ENCODE measurements around the gene PSMD1.

Gene PSMD1

GRCh38 chr2:231046916-231047273, 9.8 kb upstream of the PSMD1 start:
- Mint-ChIP-seq H3K4me3 (no peak overlapping the region), H3K27ac (no peak overlapping the region), H3K4me1 (no peaks in the 10 kb centered on the region), H3K9me3 (no peaks in the 10 kb centered on the region), H3K27me3 (peaks cover 11% of the 10 kb centered on the region)
- ATAC-seq, result no peak
- DNase-seq, result no peak

GRCh38 chr2:231047274-231047922, 9.3 kb upstream of the PSMD1 start:
- H3K9me3 Mint-ChIP-seq, result no peaks in the 10 kb centered on the region
- H3K27me3 Mint-ChIP-seq, result peaks cover 12% of the 10 kb centered on the region
- DNase-seq, result no peak
- no peak overlapping the region for H3K27ac Mint-ChIP-seq
- peaks cover 5% of the 10 kb centered on the region for H3K4me1 Mint-ChIP-seq
- H3K4me3 Mint-ChIP-seq, result no peak overlapping the region
- ATAC-seq, result no peak

GRCh38 chr2:231047923-231048915, 8.4 kb upstream of the PSMD1 start:
- Mint-ChIP-seq H3K4me1 (peaks cover 13% of the 10 kb centered on the region), H3K27me3 (peaks cover 18% of the 10 kb centered on the region), H3K9me3 (no peaks in the 10 kb centered on the region), H3K27ac (no peak overlapping the region), H3K4me3 (no peak overlapping the region)
- no peak for DNase-seq
- ATAC-seq, result no peak

GRCh38 chr2:231049286-231050017, 7.2 kb upstream of the PSMD1 start:
- H3K4me3 Mint-ChIP-seq, result no peak overlapping the region
- H3K27me3 Mint-ChIP-seq, result peaks cover 30% of the 10 kb centered on the region
- no peak overlapping the region for H3K27ac Mint-ChIP-seq
- DNase-seq, result no peak
- H3K4me1 Mint-ChIP-seq, result peaks cover 24% of the 10 kb centered on the region
- H3K9me3 Mint-ChIP-seq, result no peaks in the 10 kb centered on the region
- ATAC-seq, result no peak

GRCh38 chr2:231050018-231050901, 6.4 kb upstream of the PSMD1 start:
- Mint-ChIP-seq H3K27me3 (peaks cover 30% of the 10 kb centered on the region), H3K27ac (no peak overlapping the region), H3K4me1 (peaks cover 24% of the 10 kb centered on the region), H3K9me3 (no peaks in the 10 kb centered on the region), H3K4me3 (no peak overlapping the region)
- ATAC-seq, result no peak
- no peak for DNase-seq

GRCh38 chr2:231051116-231051515, 5.6 kb upstream of the PSMD1 start:
- peaks cover 30% of the 10 kb centered on the region for H3K27me3 Mint-ChIP-seq
- no peak overlapping the region for H3K4me3 Mint-ChIP-seq
- H3K9me3 Mint-ChIP-seq, result no peaks in the 10 kb centered on the region
- DNase-seq (no peak), ATAC-seq (no peak)
- no peak overlapping the region for H3K27ac Mint-ChIP-seq
- peaks cover 24% of the 10 kb centered on the region for H3K4me1 Mint-ChIP-seq

- ATAC-seq (peak; percentile 86), DNase-seq (peak; percentile 83 to 88)
- H3K4me1 Mint-ChIP-seq, result peaks cover 27% of the 10 kb centered on the region
- H3K4me3 Mint-ChIP-seq, result peak overlapping the region; percentile 87 to 93
- no peaks in the 10 kb centered on the region for H3K9me3 Mint-ChIP-seq
- peak overlapping the region; percentile 55 to 89 for H3K27ac Mint-ChIP-seq
- peaks cover 22% of the 10 kb centered on the region for H3K27me3 Mint-ChIP-seq
Observed at GRCh38 chr2:231052494-231053451, 3.9 kb upstream of the PSMD1 start.

GRCh38 chr2:231053846-231054245, 2.8 kb upstream of the PSMD1 start:
- Mint-ChIP-seq H3K9me3 (no peaks in the 10 kb centered on the region), H3K27me3 (peaks cover 22% of the 10 kb centered on the region), H3K27ac (no peak overlapping the region), H3K4me1 (peaks cover 38% of the 10 kb centered on the region), H3K4me3 (no peak overlapping the region)
- no peak for ATAC-seq
- DNase-seq, result no peak

- peak overlapping the region; percentile 88 to 100 for H3K27ac Mint-ChIP-seq
- DNase-seq (no peak), ATAC-seq (no peak)
- H3K27me3 Mint-ChIP-seq, result peaks cover 16% of the 10 kb centered on the region
- peaks cover 46% of the 10 kb centered on the region for H3K4me1 Mint-ChIP-seq
- peak overlapping the region; percentile 89 to 96 for H3K4me3 Mint-ChIP-seq
- no peaks in the 10 kb centered on the region for H3K9me3 Mint-ChIP-seq
Observed at GRCh38 chr2:231057590-231057989, 923 bp downstream of the PSMD1 start.

- H3K4me3 Mint-ChIP-seq, result peak overlapping the region; percentile 89 to 96
- peak overlapping the region in 1 of 2 donors; percentile 2 for H3K27ac Mint-ChIP-seq
- DNase-seq, result no peak
- peaks cover 32% of the 10 kb centered on the region for H3K4me1 Mint-ChIP-seq
- no peaks in the 10 kb centered on the region for H3K9me3 Mint-ChIP-seq
- H3K27me3 Mint-ChIP-seq, result peaks cover 5% of the 10 kb centered on the region
- no peak for ATAC-seq
Observed at GRCh38 chr2:231058761-231059550, 2.3 kb downstream of the PSMD1 start.

GRCh38 chr2:231059756-231060155, 3.1 kb downstream of the PSMD1 start:
- Mint-ChIP-seq H3K4me3 (no peak overlapping the region), H3K27ac (no peak overlapping the region), H3K4me1 (peaks cover 29% of the 10 kb centered on the region), H3K9me3 (no peaks in the 10 kb centered on the region), H3K27me3 (no peaks in the 10 kb centered on the region)
- DNase-seq (no peak), ATAC-seq (no peak)

- no peak for ATAC-seq
- no peaks in the 10 kb centered on the region for H3K27me3 Mint-ChIP-seq
- H3K4me3 Mint-ChIP-seq, result no peak overlapping the region
- peaks cover 26% of the 10 kb centered on the region for H3K4me1 Mint-ChIP-seq
- H3K27ac Mint-ChIP-seq, result no peak overlapping the region
- no peak for DNase-seq
- H3K9me3 Mint-ChIP-seq, result no peaks in the 10 kb centered on the region
Observed at GRCh38 chr2:231062776-231063175, 6.1 kb downstream of the PSMD1 start.

GRCh38 chr2:231063347-231063746, 6.7 kb downstream of the PSMD1 start:
- Mint-ChIP-seq H3K4me3 (no peak overlapping the region), H3K27ac (peak overlapping the region in 1 of 2 donors; percentile 22), H3K4me1 (peaks cover 20% of the 10 kb centered on the region), H3K27me3 (no peaks in the 10 kb centered on the region), H3K9me3 (no peaks in the 10 kb centered on the region)
- ATAC-seq (no peak), DNase-seq (no peak)

Data from stimulated activated naive CD8-positive, alpha-beta T cell treated with anti-CD3 and anti-CD28 coated beads, Interleukin-15, amount 100 ng/mL, for 72 hours (primary cell).